Measurements from ENCODE around the gene CDC14A.

The CDC14A gene

DNA sequence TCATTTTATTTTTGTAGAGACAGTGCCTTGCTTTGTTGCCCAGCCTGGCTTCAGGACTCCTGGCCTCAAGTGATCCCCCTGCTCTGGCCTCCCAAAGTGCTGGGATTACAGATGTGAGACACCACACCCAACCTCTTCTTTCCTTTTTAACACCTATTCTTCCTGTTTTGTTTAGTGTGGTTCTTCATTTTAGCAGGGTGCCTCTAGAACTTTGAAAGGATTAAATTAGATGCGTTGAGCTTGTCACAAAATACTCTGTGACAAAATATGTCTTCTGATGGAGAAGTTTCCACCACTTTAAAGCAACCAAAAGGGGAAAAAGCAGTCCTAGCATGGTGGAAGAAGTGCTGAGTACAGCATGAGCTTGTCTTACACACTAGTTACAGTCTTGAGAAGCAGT is 42.0 kb downstream of the CDC14A start:
- Histone ChIP-seq H3K4me3 (replicated peaks; ENCODE audit: insufficient read depth, low read length) (no peak overlapping the region), H3K27ac (replicated peaks) (no peak overlapping the region), H3K27me3 (ENCODE audit: insufficient read depth, poor library complexity, severe bottlenecking) (no peaks in the 10 kb centered on the region)
- no peak for DNase-seq (ENCODE audit: low read depth in 1 of 2, low spot score in 1 of 2)
- TF ChIP-seq, protein P1, sequence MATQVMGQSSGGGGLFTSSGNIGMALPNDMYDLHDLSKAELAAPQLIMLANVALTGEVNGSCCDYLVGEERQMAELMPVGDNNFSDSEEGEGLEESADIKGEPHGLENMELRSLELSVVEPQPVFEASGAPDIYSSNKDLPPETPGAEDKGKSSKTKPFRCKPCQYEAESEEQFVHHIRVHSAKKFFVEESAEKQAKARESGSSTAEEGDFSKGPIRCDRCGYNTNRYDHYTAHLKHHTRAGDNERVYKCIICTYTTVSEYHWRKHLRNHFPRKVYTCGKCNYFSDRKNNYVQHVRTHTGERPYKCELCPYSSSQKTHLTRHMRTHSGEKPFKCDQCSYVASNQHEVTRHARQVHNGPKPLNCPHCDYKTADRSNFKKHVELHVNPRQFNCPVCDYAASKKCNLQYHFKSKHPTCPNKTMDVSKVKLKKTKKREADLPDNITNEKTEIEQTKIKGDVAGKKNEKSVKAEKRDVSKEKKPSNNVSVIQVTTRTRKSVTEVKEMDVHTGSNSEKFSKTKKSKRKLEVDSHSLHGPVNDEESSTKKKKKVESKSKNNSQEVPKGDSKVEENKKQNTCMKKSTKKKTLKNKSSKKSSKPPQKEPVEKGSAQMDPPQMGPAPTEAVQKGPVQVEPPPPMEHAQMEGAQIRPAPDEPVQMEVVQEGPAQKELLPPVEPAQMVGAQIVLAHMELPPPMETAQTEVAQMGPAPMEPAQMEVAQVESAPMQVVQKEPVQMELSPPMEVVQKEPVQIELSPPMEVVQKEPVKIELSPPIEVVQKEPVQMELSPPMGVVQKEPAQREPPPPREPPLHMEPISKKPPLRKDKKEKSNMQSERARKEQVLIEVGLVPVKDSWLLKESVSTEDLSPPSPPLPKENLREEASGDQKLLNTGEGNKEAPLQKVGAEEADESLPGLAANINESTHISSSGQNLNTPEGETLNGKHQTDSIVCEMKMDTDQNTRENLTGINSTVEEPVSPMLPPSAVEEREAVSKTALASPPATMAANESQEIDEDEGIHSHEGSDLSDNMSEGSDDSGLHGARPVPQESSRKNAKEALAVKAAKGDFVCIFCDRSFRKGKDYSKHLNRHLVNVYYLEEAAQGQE (IDR thresholded peaks at IDR 0.05; ENCODE audit: insufficient replicate concordance, low read depth): no peak
- TF ChIP-seq SPI1 (IDR thresholded peaks at IDR 0.05; ENCODE audit: borderline replicate concordance, low read depth) (no peak), GABPA (IDR thresholded peaks at IDR 0.05; ENCODE audit: low read depth) (no peak), POLR2AphosphoS5 (IDR thresholded peaks at IDR 0.05; ENCODE audit: low read depth) (no peak)
- TF ChIP-seq, protein P2, sequence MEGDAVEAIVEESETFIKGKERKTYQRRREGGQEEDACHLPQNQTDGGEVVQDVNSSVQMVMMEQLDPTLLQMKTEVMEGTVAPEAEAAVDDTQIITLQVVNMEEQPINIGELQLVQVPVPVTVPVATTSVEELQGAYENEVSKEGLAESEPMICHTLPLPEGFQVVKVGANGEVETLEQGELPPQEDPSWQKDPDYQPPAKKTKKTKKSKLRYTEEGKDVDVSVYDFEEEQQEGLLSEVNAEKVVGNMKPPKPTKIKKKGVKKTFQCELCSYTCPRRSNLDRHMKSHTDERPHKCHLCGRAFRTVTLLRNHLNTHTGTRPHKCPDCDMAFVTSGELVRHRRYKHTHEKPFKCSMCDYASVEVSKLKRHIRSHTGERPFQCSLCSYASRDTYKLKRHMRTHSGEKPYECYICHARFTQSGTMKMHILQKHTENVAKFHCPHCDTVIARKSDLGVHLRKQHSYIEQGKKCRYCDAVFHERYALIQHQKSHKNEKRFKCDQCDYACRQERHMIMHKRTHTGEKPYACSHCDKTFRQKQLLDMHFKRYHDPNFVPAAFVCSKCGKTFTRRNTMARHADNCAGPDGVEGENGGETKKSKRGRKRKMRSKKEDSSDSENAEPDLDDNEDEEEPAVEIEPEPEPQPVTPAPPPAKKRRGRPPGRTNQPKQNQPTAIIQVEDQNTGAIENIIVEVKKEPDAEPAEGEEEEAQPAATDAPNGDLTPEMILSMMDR (IDR thresholded peaks at IDR 0.05; ENCODE audit: insufficient read depth, low read length): no peak

DNA sequence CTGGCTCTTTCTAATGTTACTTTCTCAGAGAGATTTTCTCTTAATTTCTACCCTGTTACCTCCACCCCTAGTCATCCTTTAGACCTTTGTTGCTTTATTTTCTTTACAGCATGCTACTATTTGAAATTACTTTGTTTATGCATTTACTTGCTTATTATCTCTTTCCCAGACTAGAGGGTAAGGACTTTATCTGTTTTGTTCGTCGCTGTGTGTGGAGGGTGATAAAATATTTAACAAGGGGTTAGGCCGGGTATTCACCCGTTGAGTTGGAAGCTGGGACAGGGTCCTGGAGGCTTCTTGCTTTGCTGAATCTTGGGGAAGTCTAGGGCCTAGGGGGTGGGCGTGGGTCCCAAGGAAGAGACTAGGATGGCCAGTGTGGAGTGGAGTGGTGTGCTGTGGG is 43.6 kb downstream of the CDC14A start:
- Histone ChIP-seq H3K27me3 (ENCODE audit: insufficient read depth, poor library complexity, severe bottlenecking) (no peaks in the 10 kb centered on the region), H3K4me3 (replicated peaks; ENCODE audit: insufficient read depth, low read length) (no peak overlapping the region), H3K27ac (replicated peaks) (no peak overlapping the region)
- DNase-seq (ENCODE audit: low read depth in 1 of 2, low spot score in 1 of 2): no peak
- TF ChIP-seq POLR2AphosphoS5 (IDR thresholded peaks at IDR 0.05; ENCODE audit: low read depth) (no peak), GABPA (IDR thresholded peaks at IDR 0.05; ENCODE audit: low read depth) (no peak), SPI1 (IDR thresholded peaks at IDR 0.05; ENCODE audit: borderline replicate concordance, low read depth) (no peak)
- TF ChIP-seq, protein P2 (IDR thresholded peaks at IDR 0.05; ENCODE audit: insufficient read depth, low read length): no peak
- TF ChIP-seq, protein P1 (IDR thresholded peaks at IDR 0.05; ENCODE audit: insufficient replicate concordance, low read depth): no peak

DNA sequence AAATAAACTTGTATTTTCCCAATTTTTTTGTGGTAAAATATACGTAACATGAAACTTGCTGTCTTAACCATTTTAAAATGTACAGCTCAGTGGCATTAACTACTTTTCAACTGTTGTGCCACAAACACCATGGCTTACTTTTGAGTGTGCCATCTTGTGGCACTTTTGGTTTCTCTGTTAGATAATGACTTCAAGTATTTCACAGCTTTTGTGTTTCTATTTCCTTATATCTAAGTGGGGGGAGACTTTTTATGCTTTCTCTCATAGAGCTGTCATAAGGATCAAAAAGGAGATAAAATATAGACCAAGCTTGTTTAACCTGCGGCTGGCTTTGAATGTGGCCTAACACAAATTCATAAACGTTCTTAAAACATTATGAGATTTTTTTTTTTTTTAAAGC is 44.3 kb downstream of the CDC14A start:
- Histone ChIP-seq H3K27me3 (ENCODE audit: insufficient read depth, poor library complexity, severe bottlenecking) (no peaks in the 10 kb centered on the region), H3K4me3 (replicated peaks; ENCODE audit: insufficient read depth, low read length) (no peak overlapping the region), H3K27ac (replicated peaks) (no peak overlapping the region)
- TF ChIP-seq POLR2AphosphoS5 (IDR thresholded peaks at IDR 0.05; ENCODE audit: low read depth) (no peak), GABPA (IDR thresholded peaks at IDR 0.05; ENCODE audit: low read depth) (no peak), SPI1 (IDR thresholded peaks at IDR 0.05; ENCODE audit: borderline replicate concordance, low read depth) (no peak)
- TF ChIP-seq, protein P1 (IDR thresholded peaks at IDR 0.05; ENCODE audit: insufficient replicate concordance, low read depth): no peak
- TF ChIP-seq, protein P2 (IDR thresholded peaks at IDR 0.05; ENCODE audit: insufficient read depth, low read length): no peak
- no peak for DNase-seq (ENCODE audit: low read depth in 1 of 2, low spot score in 1 of 2)
